HEK293 (cell line): ENCODE measurements around the gene ERMP1.

ENCODE experiments used
- CTCF ChIA-PET: fragments of 350-600 bp; formaldehyde crosslinking; extraction: SDS; loops from one replicate; lab custom pipeline; 2021; ENCODE audit warnings: antibody characterized with exemption; lab: Yijun Ruan, JAX
- POLR2A ChIA-PET: fragments of 300-600 bp; formaldehyde crosslinking; extraction: SDS; loops from one replicate; lab custom pipeline; 2020; ENCODE audit warnings: antibody characterized with exemption, inconsistent platforms; lab: Yijun Ruan, JAX
- H3K27ac ChIP-seq: fragments of 200-500 bp; sonication (Bioruptor generic); 2 replicates; pipeline ENCODE4 v1.5.1; 2014; ENCODE audit warnings: low read depth, low read length, control low read depth, inconsistent platforms; ENCODE audit errors: extremely low read depth
- H3K36me3 ChIP-seq, 2 experiments: fragments of 200-500 bp in 1 of 2; sonication (Bioruptor generic) in 1 of 2; 1 replicate in 1 of 2; 2 replicates in 1 of 2; pipeline ENCODE4 v1.5.1; 2014 to 2017; ENCODE audit warnings: inconsistent platforms in 2 of 2, low read length in 2 of 2; ENCODE audit not compliant: control insufficient read depth in 2 of 2, insufficient read depth in 1 of 2
- H3K4me1 ChIP-seq: fragments of 200-500 bp; sonication (Bioruptor generic); 2 replicates; pipeline ENCODE4 v1.5.1; 2014; ENCODE audit warnings: mild to moderate bottlenecking, low read length, inconsistent platforms; ENCODE audit not compliant: control insufficient read depth, insufficient read depth
- H3K4me3 ChIP-seq: 2 replicates; pipeline ENCODE4 v1.5.1; 2011; ENCODE audit warnings: low read depth, mild to moderate bottlenecking, control low read depth, low read length, moderate library complexity
- H3K9me3 ChIP-seq: fragments of 200-500 bp; sonication (Bioruptor generic); 2 replicates; pipeline ENCODE4 v1.5.1; 2014; ENCODE audit warnings: low read depth, low read length, inconsistent platforms; ENCODE audit not compliant: control insufficient read depth, insufficient read depth
- EGR2 ChIP-seq: fragments of 450-650 bp; formaldehyde crosslinking; IDR thresholded peaks from 2 replicates; pipeline ENCODE4 v1.5.1; 2016; ENCODE audit warnings: low read depth, missing biosample characterization, missing genetic modification characterization
- GLI4 ChIP-seq: fragments of 450-650 bp; formaldehyde crosslinking; IDR thresholded peaks from 2 replicates; pipeline ENCODE4 v1.5.1; 2016; ENCODE audit warnings: missing biosample characterization, missing genetic modification characterization
- KLF10 ChIP-seq: fragments of 450-650 bp; IDR thresholded peaks from 2 replicates; pipeline ENCODE4 v1.5.1; 2018; ENCODE audit warnings: missing biosample characterization, mild to moderate bottlenecking, missing genetic modification characterization
- PRDM1 ChIP-seq: fragments of 450-650 bp; formaldehyde crosslinking; IDR thresholded peaks from 2 replicates; pipeline ENCODE4; 2016; ENCODE audit warnings: missing biosample characterization, missing genetic modification characterization
- SALL2 ChIP-seq: fragments of 450-650 bp; formaldehyde crosslinking; IDR thresholded peaks from 2 replicates; pipeline ENCODE4 v1.5.0; 2017; ENCODE audit warnings: missing biosample characterization, mild to moderate bottlenecking, missing genetic modification characterization, borderline replicate concordance
- SETDB1 ChIP-seq: IDR thresholded peaks from one replicate; pipeline ENCODE4 v1.6.1; 2017; ENCODE audit warnings: mild to moderate bottlenecking, low read length, moderate library complexity, mixed read lengths; ENCODE audit not compliant: insufficient read length
- ZBTB7A ChIP-seq: fragments of 450-650 bp; formaldehyde crosslinking; IDR thresholded peaks from 2 replicates; pipeline ENCODE4 v1.5.1; 2016; ENCODE audit warnings: low read depth, missing biosample characterization, missing genetic modification characterization
- ZEB2 ChIP-seq: fragments of 450-650 bp; formaldehyde crosslinking; IDR thresholded peaks from 2 replicates; pipeline ENCODE4 v1.5.1; 2016; ENCODE audit warnings: missing biosample characterization, missing genetic modification characterization
- ZNF10 ChIP-seq: fragments of 450-650 bp; formaldehyde crosslinking; IDR thresholded peaks from 2 replicates; pipeline ENCODE4 v1.5.1; 2017; ENCODE audit warnings: missing biosample characterization, missing genetic modification characterization
- ZNF121 ChIP-seq: fragments of 450-650 bp; formaldehyde crosslinking; IDR thresholded peaks from 2 replicates; pipeline ENCODE4 v1.5.1; 2016; ENCODE audit warnings: missing biosample characterization, missing genetic modification characterization
- ZNF174 ChIP-seq: fragments of 450-650 bp; formaldehyde crosslinking; IDR thresholded peaks from 2 replicates; pipeline ENCODE4 v1.5.0; 2017; ENCODE audit warnings: missing biosample characterization, mild to moderate bottlenecking, missing genetic modification characterization
- ZNF211 ChIP-seq: fragments of 450-650 bp; formaldehyde crosslinking; IDR thresholded peaks from 2 replicates; pipeline ENCODE4 v1.5.1; 2016; ENCODE audit warnings: low read depth, missing biosample characterization, missing genetic modification characterization
- ZNF292 ChIP-seq: fragments of 450-650 bp; formaldehyde crosslinking; IDR thresholded peaks from 2 replicates; pipeline ENCODE4 v1.5.1; 2016; ENCODE audit warnings: low read depth, missing biosample characterization, missing genetic modification characterization, borderline replicate concordance
- ZNF302 ChIP-seq: fragments of 450-650 bp; formaldehyde crosslinking; IDR thresholded peaks from 2 replicates; pipeline ENCODE4 v1.5.1; 2016; ENCODE audit warnings: missing biosample characterization, missing genetic modification characterization, low read depth
- ZNF311 ChIP-seq: fragments of 450-650 bp; formaldehyde crosslinking; IDR thresholded peaks from 2 replicates; pipeline ENCODE4 v1.5.1; 2017; ENCODE audit warnings: missing biosample characterization, missing genetic modification characterization, borderline replicate concordance
- ZNF354C ChIP-seq: fragments of 450-650 bp; formaldehyde crosslinking; IDR thresholded peaks from 2 replicates; pipeline ENCODE4 v1.5.1; 2016; ENCODE audit warnings: missing biosample characterization, missing genetic modification characterization, low read depth, borderline replicate concordance
- ZNF366 ChIP-seq: fragments of 450-650 bp; formaldehyde crosslinking; conservative IDR thresholded peaks from 2 replicates; pipeline ENCODE4 v1.5.1; 2016; ENCODE audit warnings: missing biosample characterization, missing genetic modification characterization
- ZNF394 ChIP-seq: fragments of 450-650 bp; formaldehyde crosslinking; IDR thresholded peaks from 2 replicates; pipeline ENCODE4 v1.5.1; 2016; ENCODE audit warnings: missing biosample characterization, missing genetic modification characterization, mild to moderate bottlenecking, moderate library complexity, borderline replicate concordance
- ZNF510 ChIP-seq: fragments of 450-650 bp; formaldehyde crosslinking; IDR thresholded peaks from 2 replicates; pipeline ENCODE4 v1.5.1; 2018; ENCODE audit warnings: mild to moderate bottlenecking, missing genetic modification characterization, missing biosample characterization; ENCODE audit not compliant: insufficient replicate concordance
- ZNF514 ChIP-seq: fragments of 450-650 bp; formaldehyde crosslinking; IDR thresholded peaks from 2 replicates; pipeline ENCODE4 v1.5.1; 2016; ENCODE audit warnings: missing biosample characterization, missing genetic modification characterization
- ZNF521 ChIP-seq: fragments of 450-650 bp; formaldehyde crosslinking; IDR thresholded peaks from 2 replicates; pipeline ENCODE4 v1.5.1; 2017; ENCODE audit warnings: missing biosample characterization, mild to moderate bottlenecking, missing genetic modification characterization
- ZNF747 ChIP-seq: fragments of 450-650 bp; formaldehyde crosslinking; IDR thresholded peaks from 2 replicates; pipeline ENCODE4 v1.5.1; 2016; ENCODE audit warnings: missing biosample characterization, missing genetic modification characterization
- TF ChIP-seq, protein P1 (sequence below): fragments of 450-650 bp; formaldehyde crosslinking; IDR thresholded peaks from 2 replicates; pipeline ENCODE4 v1.5.1; 2016; ENCODE audit warnings: missing biosample characterization, missing genetic modification characterization
- TF ChIP-seq, protein P2 (sequence below): fragments of 450-650 bp; formaldehyde crosslinking; IDR thresholded peaks from 2 replicates; pipeline ENCODE4 v1.5.1; 2016; ENCODE audit warnings: missing biosample characterization, missing genetic modification characterization
- TF ChIP-seq, protein P3 (sequence below): fragments of 450-650 bp; formaldehyde crosslinking; IDR thresholded peaks from 2 replicates; pipeline ENCODE4 v1.5.1; 2016; ENCODE audit warnings: missing biosample characterization, missing genetic modification characterization
- TF ChIP-seq, protein P4 (sequence below): fragments of 450-650 bp; IDR thresholded peaks from 2 replicates; pipeline ENCODE4 v1.5.1; 2018; ENCODE audit warnings: missing biosample characterization, mild to moderate bottlenecking, missing genetic modification characterization

The ERMP1 gene

DNA sequence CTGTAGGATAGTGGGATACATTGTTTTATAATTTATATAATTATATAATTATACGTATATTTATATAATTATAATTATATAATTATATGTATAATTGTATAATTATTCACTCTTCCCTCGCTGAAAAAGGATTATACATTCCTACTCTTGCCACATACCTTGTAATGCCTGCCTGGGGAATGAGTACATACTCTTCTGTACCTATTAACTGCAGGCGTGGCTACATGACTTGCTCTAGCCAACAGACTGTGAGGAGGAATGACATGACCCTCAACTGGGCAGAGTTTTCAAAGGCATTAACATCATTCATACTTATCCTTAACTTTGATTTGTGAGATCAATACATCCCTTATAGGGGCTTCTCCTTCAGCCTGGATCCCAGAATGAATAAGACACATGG, 19.1 kb downstream of the ERMP1 start:
- ChIA-PET POLR2A (no interaction called here), CTCF (no interaction called here)
- peaks cover 4 to 35% of the 10 kb centered on the region in 2 experiments; a peak in 2 of 3 replicates for H3K36me3 ChIP-seq

DNA sequence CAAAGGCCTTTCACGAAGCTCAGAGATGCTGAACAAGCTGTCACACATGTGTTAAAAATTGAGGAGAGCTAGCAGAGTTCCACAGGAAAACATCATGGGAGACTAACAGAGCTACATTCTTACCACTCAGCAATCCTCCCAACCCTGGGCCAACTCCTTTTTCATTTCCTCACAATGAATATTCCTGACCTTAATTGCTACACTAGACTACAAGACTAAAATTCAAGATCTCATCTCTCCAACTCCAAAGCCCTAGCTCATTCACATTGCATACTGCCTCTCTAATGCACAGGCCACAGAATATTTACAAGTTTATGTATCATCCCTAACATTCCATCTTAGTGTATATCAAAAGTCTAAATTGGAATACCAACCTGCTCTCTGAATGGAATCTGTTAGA, 21.2 kb downstream of the ERMP1 start:
- peaks cover 4 to 28% of the 10 kb centered on the region in 2 experiments; a peak in 2 of 3 replicates for H3K36me3 ChIP-seq
- no peak overlapping the region for H3K27ac ChIP-seq
- no peaks in the 10 kb centered on the region for H3K4me1 ChIP-seq
- no peak overlapping the region for H3K4me3 ChIP-seq
- POLR2A ChIA-PET, result no interaction called here
- TF ChIP-seq ZNF354C (tag by site-specific recombination), result no peak
- no peak for TF ChIP-seq KLF10
- TF ChIP-seq GLI4 (tag by site-specific recombination), result no peak
- no peak for TF ChIP-seq ZNF394 (tag by site-specific recombination)
- TF ChIP-seq, protein P1, sequence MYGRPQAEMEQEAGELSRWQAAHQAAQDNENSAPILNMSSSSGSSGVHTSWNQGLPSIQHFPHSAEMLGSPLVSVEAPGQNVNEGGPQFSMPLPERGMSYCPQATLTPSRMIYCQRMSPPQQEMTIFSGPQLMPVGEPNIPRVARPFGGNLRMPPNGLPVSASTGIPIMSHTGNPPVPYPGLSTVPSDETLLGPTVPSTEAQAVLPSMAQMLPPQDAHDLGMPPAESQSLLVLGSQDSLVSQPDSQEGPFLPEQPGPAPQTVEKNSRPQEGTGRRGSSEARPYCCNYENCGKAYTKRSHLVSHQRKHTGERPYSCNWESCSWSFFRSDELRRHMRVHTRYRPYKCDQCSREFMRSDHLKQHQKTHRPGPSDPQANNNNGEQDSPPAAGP (tag by site-specific recombination), result no peak
- TF ChIP-seq, protein P2, sequence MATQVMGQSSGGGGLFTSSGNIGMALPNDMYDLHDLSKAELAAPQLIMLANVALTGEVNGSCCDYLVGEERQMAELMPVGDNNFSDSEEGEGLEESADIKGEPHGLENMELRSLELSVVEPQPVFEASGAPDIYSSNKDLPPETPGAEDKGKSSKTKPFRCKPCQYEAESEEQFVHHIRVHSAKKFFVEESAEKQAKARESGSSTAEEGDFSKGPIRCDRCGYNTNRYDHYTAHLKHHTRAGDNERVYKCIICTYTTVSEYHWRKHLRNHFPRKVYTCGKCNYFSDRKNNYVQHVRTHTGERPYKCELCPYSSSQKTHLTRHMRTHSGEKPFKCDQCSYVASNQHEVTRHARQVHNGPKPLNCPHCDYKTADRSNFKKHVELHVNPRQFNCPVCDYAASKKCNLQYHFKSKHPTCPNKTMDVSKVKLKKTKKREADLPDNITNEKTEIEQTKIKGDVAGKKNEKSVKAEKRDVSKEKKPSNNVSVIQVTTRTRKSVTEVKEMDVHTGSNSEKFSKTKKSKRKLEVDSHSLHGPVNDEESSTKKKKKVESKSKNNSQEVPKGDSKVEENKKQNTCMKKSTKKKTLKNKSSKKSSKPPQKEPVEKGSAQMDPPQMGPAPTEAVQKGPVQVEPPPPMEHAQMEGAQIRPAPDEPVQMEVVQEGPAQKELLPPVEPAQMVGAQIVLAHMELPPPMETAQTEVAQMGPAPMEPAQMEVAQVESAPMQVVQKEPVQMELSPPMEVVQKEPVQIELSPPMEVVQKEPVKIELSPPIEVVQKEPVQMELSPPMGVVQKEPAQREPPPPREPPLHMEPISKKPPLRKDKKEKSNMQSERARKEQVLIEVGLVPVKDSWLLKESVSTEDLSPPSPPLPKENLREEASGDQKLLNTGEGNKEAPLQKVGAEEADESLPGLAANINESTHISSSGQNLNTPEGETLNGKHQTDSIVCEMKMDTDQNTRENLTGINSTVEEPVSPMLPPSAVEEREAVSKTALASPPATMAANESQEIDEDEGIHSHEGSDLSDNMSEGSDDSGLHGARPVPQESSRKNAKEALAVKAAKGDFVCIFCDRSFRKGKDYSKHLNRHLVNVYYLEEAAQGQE, result no peak
- TF ChIP-seq ZBTB7A (tag by site-specific recombination), result no peak
- no peak for TF ChIP-seq ZNF514 (tag by site-specific recombination)
- TF ChIP-seq, protein P3, sequence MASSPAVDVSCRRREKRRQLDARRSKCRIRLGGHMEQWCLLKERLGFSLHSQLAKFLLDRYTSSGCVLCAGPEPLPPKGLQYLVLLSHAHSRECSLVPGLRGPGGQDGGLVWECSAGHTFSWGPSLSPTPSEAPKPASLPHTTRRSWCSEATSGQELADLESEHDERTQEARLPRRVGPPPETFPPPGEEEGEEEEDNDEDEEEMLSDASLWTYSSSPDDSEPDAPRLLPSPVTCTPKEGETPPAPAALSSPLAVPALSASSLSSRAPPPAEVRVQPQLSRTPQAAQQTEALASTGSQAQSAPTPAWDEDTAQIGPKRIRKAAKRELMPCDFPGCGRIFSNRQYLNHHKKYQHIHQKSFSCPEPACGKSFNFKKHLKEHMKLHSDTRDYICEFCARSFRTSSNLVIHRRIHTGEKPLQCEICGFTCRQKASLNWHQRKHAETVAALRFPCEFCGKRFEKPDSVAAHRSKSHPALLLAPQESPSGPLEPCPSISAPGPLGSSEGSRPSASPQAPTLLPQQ (tag by site-specific recombination), result no peak
- TF ChIP-seq, protein P4, sequence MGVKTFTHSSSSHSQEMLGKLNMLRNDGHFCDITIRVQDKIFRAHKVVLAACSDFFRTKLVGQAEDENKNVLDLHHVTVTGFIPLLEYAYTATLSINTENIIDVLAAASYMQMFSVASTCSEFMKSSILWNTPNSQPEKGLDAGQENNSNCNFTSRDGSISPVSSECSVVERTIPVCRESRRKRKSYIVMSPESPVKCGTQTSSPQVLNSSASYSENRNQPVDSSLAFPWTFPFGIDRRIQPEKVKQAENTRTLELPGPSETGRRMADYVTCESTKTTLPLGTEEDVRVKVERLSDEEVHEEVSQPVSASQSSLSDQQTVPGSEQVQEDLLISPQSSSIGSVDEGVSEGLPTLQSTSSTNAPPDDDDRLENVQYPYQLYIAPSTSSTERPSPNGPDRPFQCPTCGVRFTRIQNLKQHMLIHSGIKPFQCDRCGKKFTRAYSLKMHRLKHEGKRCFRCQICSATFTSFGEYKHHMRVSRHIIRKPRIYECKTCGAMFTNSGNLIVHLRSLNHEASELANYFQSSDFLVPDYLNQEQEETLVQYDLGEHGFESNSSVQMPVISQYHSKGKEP (tag by site-specific recombination), result no peak
- TF ChIP-seq SALL2 (tag by site-specific recombination), result no peak
- no peak for TF ChIP-seq ZNF121 (tag by site-specific recombination)
- CTCF ChIA-PET, result interaction anchor here (0.6 to 1.2 kb wide), 3 partner anchors 9 to 638 kb away, joined by 3 to 5 read pairs (median 5); partner anchors contain the start of gene ERMP1
- no peaks in the 10 kb centered on the region for H3K9me3 ChIP-seq

More for the DNA sequence above, 19.1 kb downstream of the ERMP1 start:
- H3K27ac ChIP-seq, result no peak overlapping the region
- H3K4me3 ChIP-seq, result no peak overlapping the region
- no peak for TF ChIP-seq ZNF10 (tag by site-specific recombination)
- TF ChIP-seq ZNF366 (tag by site-specific recombination), result no peak
- no peak for TF ChIP-seq ZNF292 (tag by site-specific recombination)
- TF ChIP-seq ZNF521 (tag by site-specific recombination), result no peak
- TF ChIP-seq ZNF302 (tag by site-specific recombination), result no peak
- TF ChIP-seq ZNF747 (tag by site-specific recombination), result no peak
- TF ChIP-seq ZEB2, result no peak
- TF ChIP-seq ZNF174 (tag by site-specific recombination), result no peak
- no peak for TF ChIP-seq EGR2 (tag by site-specific recombination)
- no peak for TF ChIP-seq PRDM1 (tag by site-specific recombination)
- TF ChIP-seq SETDB1, result no peak
- no peak for TF ChIP-seq ZNF311
- TF ChIP-seq ZNF510, result no peak
- TF ChIP-seq ZNF211 (tag by site-specific recombination), result no peak
- H3K9me3 ChIP-seq, result no peaks in the 10 kb centered on the region
- H3K4me1 ChIP-seq, result no peaks in the 10 kb centered on the region
